BJ (cell line): ENCODE data around the gene AGTRAP. TPM values are rescaled to one million over a fixed set of nuclear protein-coding genes. Genes with fewer than 3 reads are reported as not detected.

Experiments
- CTCF ChIA-PET: fragments of 350-600 bp; formaldehyde crosslinking; extraction: SDS; loops from one replicate; lab custom pipeline; 2021; ENCODE audit warnings: antibody characterized with exemption, inconsistent platforms; lab: Yijun Ruan, JAX
- POLR2A ChIA-PET: fragments of 300-600 bp; sonication (Branson Sonifier 250); formaldehyde crosslinking; extraction: SDS; loops from one replicate; lab custom pipeline; 2021; ENCODE audit warnings: antibody characterized with exemption; lab: Charles Lee
- DNase-seq: peaks from one replicate; pipeline ENCODE4 v3.0.0-alpha.2; 2011; ENCODE audit warnings: low read depth
- H3K27me3 ChIP-seq: 2 replicates; pipeline ENCODE4 v1.6.0; 2011; ENCODE audit warnings: low read length; ENCODE audit not compliant: control insufficient read depth, insufficient read depth
- H3K36me3 ChIP-seq: 2 replicates; pipeline ENCODE4 v1.5.1; 2011; ENCODE audit warnings: low read length; ENCODE audit not compliant: control insufficient read depth, insufficient read depth
- H3K4me3 ChIP-seq: 2 replicates; pipeline ENCODE4 v1.5.1; 2011; ENCODE audit warnings: low read depth, mild to moderate bottlenecking, control low read depth, low read length
- CTCF ChIP-seq: IDR thresholded peaks from 2 replicates; pipeline ENCODE4 v1.5.1; 2011; ENCODE audit warnings: low read depth, mild to moderate bottlenecking, control low read depth, inconsistent platforms, low read length, moderate library complexity; ENCODE audit not compliant: insufficient read depth
- polyA plus RNA-seq: library from polyadenylated mRNA; depleted of rRNA; stranded (reverse); fragments of >200 nt; gene quantifications from 2 replicates; pipeline ENCODE4 v1.2.3, GENCODE V29; 2011

The AGTRAP gene
- polyA plus RNA-seq, 1 experiment: 64.5 TPM

- Histone ChIP-seq H3K36me3 (no peaks in the 10 kb centered on the region), H3K27me3 (no peaks in the 10 kb centered on the region; the same call in 1 of the 2 replicates), H3K4me3 (no peak overlapping the region)
- ChIA-PET POLR2A (no interaction called here), CTCF (no interaction called here)
- no peak for DNase-seq
- TF ChIP-seq CTCF: no peak
Observed at GRCh38 chr1:11778844-11779623, 43.1 kb downstream of the AGTRAP start.

DNA sequence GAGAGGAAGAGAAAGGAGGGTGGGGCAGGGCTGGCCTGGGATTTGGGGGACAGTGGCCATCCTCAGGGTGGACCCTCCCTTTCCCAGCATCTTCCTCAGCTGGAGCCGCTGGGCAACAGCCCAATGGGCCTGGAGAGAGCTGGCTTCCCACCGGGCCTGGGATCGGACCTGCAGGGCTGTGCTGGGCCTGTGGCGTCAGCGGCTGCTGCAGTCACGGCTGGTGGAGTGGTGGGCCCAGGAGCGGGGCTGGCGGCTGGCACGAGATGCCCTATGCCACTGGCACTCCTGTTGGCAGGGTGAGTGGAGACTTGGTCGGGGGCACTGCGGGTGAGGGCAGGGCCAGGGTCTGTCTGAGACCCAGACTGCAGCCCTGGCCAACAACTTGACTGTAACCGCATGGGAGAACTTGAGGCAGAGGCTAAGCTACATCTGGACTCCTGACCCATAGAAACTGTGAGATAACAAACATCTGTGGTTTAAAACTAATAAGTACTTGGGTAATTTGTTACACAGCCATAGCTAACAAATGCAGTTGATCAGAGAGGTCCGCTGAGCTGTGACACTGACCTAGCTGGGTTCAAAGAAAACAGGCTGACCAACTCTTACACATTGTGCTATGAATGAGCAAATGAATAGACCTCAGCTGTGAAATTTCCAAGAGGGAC lies 43.9 kb downstream of the AGTRAP start:
- Histone ChIP-seq H3K27me3 (no peaks in the 10 kb centered on the region; the same call in 1 of the 2 replicates), H3K4me3 (no peak overlapping the region), H3K36me3 (no peaks in the 10 kb centered on the region)
- ChIA-PET CTCF (no interaction called here), POLR2A (no interaction called here)
- no peak for TF ChIP-seq CTCF
- DNase-seq: no peak

DNA sequence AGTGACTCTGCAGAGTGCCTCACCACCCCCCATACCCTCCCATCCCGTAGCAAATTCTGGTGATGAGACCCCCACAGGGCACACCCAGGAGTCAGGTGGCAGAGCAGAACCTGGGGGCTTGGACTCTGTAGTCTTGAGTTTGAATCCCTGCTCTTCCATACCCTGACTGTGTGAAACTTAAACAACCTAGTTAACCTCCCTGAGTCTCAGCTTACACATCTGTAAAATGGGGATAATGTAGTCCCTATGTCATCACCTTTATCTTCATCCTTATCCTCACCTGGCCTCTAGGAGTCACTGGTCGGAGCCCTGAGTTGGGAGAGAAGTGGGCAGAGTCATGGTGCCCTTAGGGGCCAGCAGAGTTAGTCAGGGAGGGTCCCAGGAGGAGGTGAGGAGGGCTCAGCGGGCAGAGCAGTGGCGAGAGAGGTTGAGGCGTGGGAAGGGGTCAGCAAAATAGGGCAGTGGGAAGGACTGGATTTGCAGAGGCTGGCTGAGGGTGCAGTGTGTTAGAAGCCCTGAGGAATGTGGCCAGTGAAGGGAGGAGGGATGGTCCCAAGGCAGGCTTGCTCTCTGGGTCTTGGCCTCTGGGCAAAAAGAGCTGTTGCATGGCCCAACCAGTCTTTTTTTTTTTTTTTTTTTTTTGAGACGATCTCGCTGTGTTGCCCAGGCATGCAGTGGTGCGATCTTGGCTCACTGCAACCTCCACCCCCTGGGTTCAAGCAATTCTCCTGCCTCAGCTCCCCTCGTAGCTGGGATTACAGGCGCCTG lies 44.6 kb downstream of the AGTRAP start:
- ChIA-PET POLR2A (no interaction called here), CTCF (no interaction called here)
- H3K36me3 ChIP-seq: no peaks in the 10 kb centered on the region
- TF ChIP-seq CTCF: no peak
- H3K4me3 ChIP-seq: no peak overlapping the region
- no peaks in the 10 kb centered on the region; the same call in 1 of the 2 replicates for H3K27me3 ChIP-seq
- DNase-seq: no peak

DNA sequence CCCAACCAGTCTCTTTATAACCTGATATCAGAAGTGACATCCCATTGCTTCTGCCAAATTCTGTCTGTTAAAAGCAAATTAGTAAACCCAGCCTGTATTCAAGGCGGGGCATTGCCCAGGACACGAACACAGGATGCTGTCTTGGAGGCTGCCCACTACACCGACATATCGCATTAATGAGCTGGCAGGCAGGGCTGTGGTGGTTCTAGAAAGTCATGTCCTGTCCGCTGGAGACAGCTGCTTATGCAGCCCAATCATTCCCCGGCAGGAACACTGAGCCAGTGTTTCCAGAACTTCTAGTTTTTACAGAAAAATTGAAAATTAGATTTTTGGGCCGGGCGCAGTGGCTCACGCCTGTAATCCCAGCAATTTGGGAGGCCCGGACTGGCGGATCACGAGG lies 45.4 kb downstream of the AGTRAP start:
- DNase-seq: no peak
- Histone ChIP-seq H3K36me3 (no peaks in the 10 kb centered on the region), H3K4me3 (no peak overlapping the region), H3K27me3 (no peaks in the 10 kb centered on the region; the same call in 1 of the 2 replicates)
- POLR2A ChIA-PET: no interaction called here
- TF ChIP-seq CTCF: no peak
- CTCF ChIA-PET: no interaction called here
